ENCODE measurements around the gene ACSM6. TPM values are rescaled to one million over a fixed set of nuclear protein-coding genes. Genes with fewer than 3 reads are reported as not detected.

ACSM6 gene
- total and polyA plus RNA-seq, 2 donors (not counting 3 experiments of a cell fraction or from before 2014, with no cell fraction given): not detected

- dilution Hi-C loops (cut with MboI; ENCODE audit: extremely low pct_ligation_motif_present, low sequenced_read_pairs): no loop called here
- H4K20me1 ChIP-seq (replicated peaks; ENCODE audit: control insufficient read depth, extremely low read depth, insufficient read depth, low read length): no peaks in the 10 kb centered on the region
- no TSS peak for BruUV-seq (replicated peaks)
- DNase-seq (ENCODE audit: low read depth, low spot score) (no peak), FAIRE-seq (no peak)
- H3K79me2 ChIP-seq (ENCODE audit: control insufficient read depth, insufficient read depth, low read length): no peaks in the 10 kb centered on the region
- peaks cover 0 to 10% of the 10 kb centered on the region in 2 experiments for H3K36me3 ChIP-seq (ENCODE audit: control insufficient read depth in 2 of 2, extremely low read depth in 1 of 2, insufficient read depth in 2 of 2, low read length in 2 of 2)
- H2AFZ ChIP-seq (ENCODE audit: low read depth, low read length): no peak overlapping the region
- ChIA-PET POLR2A (no interaction called here), CTCF (interaction anchor here (1.2 kb wide), 2 partner anchors 17 to 25 kb away, joined by 3 read pairs; no protein-coding TSS in a partner anchor)
- H3K4me2 ChIP-seq (ENCODE audit: insufficient read depth, low read length): no peak overlapping the region
- no peak overlapping the region for H3K27ac ChIP-seq (ENCODE audit: insufficient read depth, low read depth, low read length)
- no peak overlapping the region for H3K9ac ChIP-seq (replicated peaks; ENCODE audit: extremely low read depth, insufficient read depth, low read length)
- TF ChIP-seq POLR2AphosphoS5 (IDR thresholded peaks at IDR 0.05; ENCODE audit: insufficient read depth, low read depth, low read length) (no peak), POLR2A (IDR thresholded peaks at IDR 0.05; ENCODE audit: low read depth, low read length) (no peak), FOS (IDR thresholded peaks at IDR 0.05; ENCODE audit: borderline replicate concordance, insufficient read depth, low read length) (no peak)
- H3K4me1 ChIP-seq (ENCODE audit: control insufficient read depth, extremely low read depth, insufficient read depth, low read length): peaks cover 38% of the 10 kb centered on the region
- no peaks in the 10 kb centered on the region for H3K9me3 ChIP-seq (replicated peaks; ENCODE audit: control insufficient read depth, insufficient read depth, low read length)
- H3K4me3 ChIP-seq (replicated peaks in 1 of 3; ENCODE audit: insufficient read depth in 1 of 3, low read depth in 1 of 3, low read length in 3 of 3): no peak overlapping the region
- H3K9me1 ChIP-seq (replicated peaks; ENCODE audit: control insufficient read depth, extremely low read depth, insufficient read depth, low read length): no peaks in the 10 kb centered on the region
- intact Hi-C loops (cut with micrococcal nuclease): no loop called here
- no peaks in the 10 kb centered on the region for H3K27me3 ChIP-seq (ENCODE audit: control insufficient read depth in 2 of 2, insufficient read depth in 2 of 2, low read length in 2 of 2)
Observed at GRCh38 chr10:95264227-95265051, 70.4 kb downstream of the ACSM6 start.

- CTCF ChIA-PET: interaction anchor here (1.2 kb wide), 1 partner anchor 24 kb away, joined by 3 read pairs; no protein-coding TSS in a partner anchor
- DNase-seq (ENCODE audit: low read depth, low spot score): no peak
- Histone ChIP-seq H3K27me3 (ENCODE audit: control insufficient read depth in 2 of 2, insufficient read depth in 2 of 2, low read length in 2 of 2) (no peaks in the 10 kb centered on the region), H3K9me1 (replicated peaks; ENCODE audit: control insufficient read depth, extremely low read depth, insufficient read depth, low read length) (no peaks in the 10 kb centered on the region), H3K4me2 (ENCODE audit: insufficient read depth, low read length) (no peak overlapping the region), H4K20me1 (replicated peaks; ENCODE audit: control insufficient read depth, extremely low read depth, insufficient read depth, low read length) (no peaks in the 10 kb centered on the region), H3K4me1 (ENCODE audit: control insufficient read depth, extremely low read depth, insufficient read depth, low read length) (peaks cover 34% of the 10 kb centered on the region), H3K4me3 (replicated peaks in 1 of 3; ENCODE audit: insufficient read depth in 1 of 3, low read depth in 1 of 3, low read length in 3 of 3) (no peak overlapping the region), H2AFZ (ENCODE audit: low read depth, low read length) (no peak overlapping the region), H3K9ac (replicated peaks; ENCODE audit: extremely low read depth, insufficient read depth, low read length) (no peak overlapping the region), H3K27ac (ENCODE audit: insufficient read depth, low read depth, low read length) (no peak overlapping the region), H3K9me3 (replicated peaks; ENCODE audit: control insufficient read depth, insufficient read depth, low read length) (no peaks in the 10 kb centered on the region), H3K36me3 (ENCODE audit: control insufficient read depth in 2 of 2, extremely low read depth in 1 of 2, insufficient read depth in 2 of 2, low read length in 2 of 2) (peaks cover 0 to 10% of the 10 kb centered on the region in 2 experiments), H3K79me2 (ENCODE audit: control insufficient read depth, insufficient read depth, low read length) (no peaks in the 10 kb centered on the region)
- POLR2A ChIA-PET: no interaction called here
- no peak for TF ChIP-seq POLR2AphosphoS5 (IDR thresholded peaks at IDR 0.05; ENCODE audit: insufficient read depth, low read depth, low read length)
- no peak for TF ChIP-seq EZH2 (IDR thresholded peaks at IDR 0.05; ENCODE audit: borderline replicate concordance, low read depth, low read length, severe bottlenecking)
- TF ChIP-seq FOS (IDR thresholded peaks at IDR 0.05; ENCODE audit: borderline replicate concordance, insufficient read depth, low read length): no peak
- no peak for TF ChIP-seq JUN (IDR thresholded peaks at IDR 0.05; ENCODE audit: borderline replicate concordance, insufficient read depth, insufficient read length, low read depth)
- no peak for TF ChIP-seq POLR2A (IDR thresholded peaks at IDR 0.05; ENCODE audit: low read depth, low read length)
- TF ChIP-seq, protein P1, sequence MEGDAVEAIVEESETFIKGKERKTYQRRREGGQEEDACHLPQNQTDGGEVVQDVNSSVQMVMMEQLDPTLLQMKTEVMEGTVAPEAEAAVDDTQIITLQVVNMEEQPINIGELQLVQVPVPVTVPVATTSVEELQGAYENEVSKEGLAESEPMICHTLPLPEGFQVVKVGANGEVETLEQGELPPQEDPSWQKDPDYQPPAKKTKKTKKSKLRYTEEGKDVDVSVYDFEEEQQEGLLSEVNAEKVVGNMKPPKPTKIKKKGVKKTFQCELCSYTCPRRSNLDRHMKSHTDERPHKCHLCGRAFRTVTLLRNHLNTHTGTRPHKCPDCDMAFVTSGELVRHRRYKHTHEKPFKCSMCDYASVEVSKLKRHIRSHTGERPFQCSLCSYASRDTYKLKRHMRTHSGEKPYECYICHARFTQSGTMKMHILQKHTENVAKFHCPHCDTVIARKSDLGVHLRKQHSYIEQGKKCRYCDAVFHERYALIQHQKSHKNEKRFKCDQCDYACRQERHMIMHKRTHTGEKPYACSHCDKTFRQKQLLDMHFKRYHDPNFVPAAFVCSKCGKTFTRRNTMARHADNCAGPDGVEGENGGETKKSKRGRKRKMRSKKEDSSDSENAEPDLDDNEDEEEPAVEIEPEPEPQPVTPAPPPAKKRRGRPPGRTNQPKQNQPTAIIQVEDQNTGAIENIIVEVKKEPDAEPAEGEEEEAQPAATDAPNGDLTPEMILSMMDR (IDR thresholded peaks at IDR 0.05; ENCODE audit: extremely low read depth in 1 of 2, insufficient read depth in 1 of 2, low read depth in 1 of 2, low read length in 2 of 2): no peak
- TF ChIP-seq, protein P2, sequence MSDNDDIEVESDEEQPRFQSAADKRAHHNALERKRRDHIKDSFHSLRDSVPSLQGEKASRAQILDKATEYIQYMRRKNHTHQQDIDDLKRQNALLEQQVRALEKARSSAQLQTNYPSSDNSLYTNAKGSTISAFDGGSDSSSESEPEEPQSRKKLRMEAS (IDR thresholded peaks at IDR 0.05; ENCODE audit: insufficient read depth, insufficient read length): no peak
- no peak for TF ChIP-seq GATA2 (IDR thresholded peaks at IDR 0.05; ENCODE audit: insufficient read depth, insufficient read length, low read depth, low read length)
- dilution Hi-C loops (cut with MboI; ENCODE audit: extremely low pct_ligation_motif_present, low sequenced_read_pairs): no loop called here
- intact Hi-C loops (cut with micrococcal nuclease): no loop called here
- BruUV-seq (replicated peaks): no TSS peak
- no peak for FAIRE-seq
Observed at GRCh38 chr10:95265572-95265971, 71.5 kb downstream of the ACSM6 start.

All from endothelial cell of umbilical vein (primary cell).